B cell (primary cell): Measurements from ENCODE around the gene PRKCA. TPM values are rescaled to one million over a fixed set of nuclear protein-coding genes. Genes with fewer than 3 reads are reported as not detected.

Experiments used
- ATAC-seq: fragments of 200-7000 bp; cut with Tn5 transposase; one replicate; pipeline ENCODE4 v1.10.0; 2021; ENCODE audit warnings: low read depth, mild to moderate bottlenecking, moderate number of reproducible peaks, moderate library complexity
- CTCF ChIA-PET: fragments of 350-600 bp; sonication (Branson Sonifier 250); formaldehyde crosslinking; loops from one replicate; lab custom pipeline; 2021; ENCODE audit warnings: antibody characterized with exemption, inconsistent platforms; lab: Charles Lee
- POLR2A ChIA-PET: fragments of 350-600 bp; sonication (Branson Sonifier 250); formaldehyde crosslinking; loops from one replicate; lab custom pipeline; 2021; ENCODE audit warnings: antibody characterized with exemption; lab: Charles Lee
- DNase-seq: peaks from one replicate; pipeline ENCODE4 v3.0.0; 2013
- H2AFZ ChIP-seq: 2 replicates; pipeline ENCODE4 v1.6.1; 2012; ENCODE audit warnings: mild to moderate bottlenecking, low read depth, low read length; ENCODE audit not compliant: insufficient read depth, poor library complexity, severe bottlenecking
- H3K27ac ChIP-seq, 2 donors: 1 replicate in 1 of 2; 2 replicates in 1 of 2; pipeline ENCODE4 v1.5.1; 2012 to 2013; ENCODE audit warnings: low read length in 2 of 2, mild to moderate bottlenecking in 2 of 2, moderate library complexity in 1 of 2
- H3K27me3 ChIP-seq, 4 experiments: fragments of 200-600 bp in 1 of 4; sonication (generic) in 1 of 4; replicated peaks in 1 of 4; 1 replicate in 2 of 4; 2 replicates in 2 of 4; pipeline versions ENCODE4 v1.6.1 to v1.7.0; 2013 to 2016; ENCODE audit warnings: low read length in 3 of 4, mild to moderate bottlenecking in 2 of 4, mixed read lengths in 1 of 4, moderate library complexity in 1 of 4; ENCODE audit not compliant: insufficient read depth in 4 of 4, control insufficient read depth in 3 of 4; ENCODE audit errors: control extremely low read depth in 1 of 4
- H3K36me3 ChIP-seq, 2 experiments: replicated peaks in 1 of 2; 1 replicate in 1 of 2; 2 replicates in 1 of 2; pipeline versions ENCODE4 v1.6.1 to v1.7.1; 2013; ENCODE audit warnings: low read length in 1 of 2; ENCODE audit not compliant: insufficient read depth in 2 of 2, control insufficient read depth in 1 of 2; ENCODE audit errors: control extremely low read depth in 1 of 2, extremely low read depth in 1 of 2
- H3K4me1 ChIP-seq, 2 donors: fragments of 200-600 bp in 1 of 2; sonication (generic) in 1 of 2; 1 replicate in 1 of 2; 2 replicates in 1 of 2; pipeline versions ENCODE4 v1.5.1 to v1.6.1; 2013 to 2017; ENCODE audit warnings: low read length in 2 of 2; ENCODE audit not compliant: control insufficient read depth in 2 of 2, insufficient read depth in 2 of 2
- H3K4me2 ChIP-seq: replicated peaks from 2 replicates; pipeline ENCODE3; 2012; ENCODE audit warnings: mild to moderate bottlenecking, low read depth, low read length; ENCODE audit not compliant: poor library complexity, severe bottlenecking
- H3K4me3 ChIP-seq, 5 experiments: fragments of 200-600 bp in 1 of 5; sonication (generic) in 1 of 5; 1 replicate in 3 of 5; 2 replicates in 2 of 5; pipeline versions ENCODE4 v1.5.1 to v1.7.0; 2011 to 2016; ENCODE audit warnings: low read length in 4 of 5, mild to moderate bottlenecking in 4 of 5, low read depth in 2 of 5, control low read depth in 1 of 5, moderate library complexity in 1 of 5; ENCODE audit not compliant: insufficient read depth in 1 of 5; ENCODE audit errors: control extremely low read depth in 1 of 5, extremely low read depth in 1 of 5
- H3K79me2 ChIP-seq: fragments of 200-600 bp; sonication (generic); one replicate; pipeline ENCODE4 v1.6.0; 2016; ENCODE audit warnings: low read length; ENCODE audit not compliant: control insufficient read depth, insufficient read depth
- H3K9ac ChIP-seq: fragments of 200-600 bp; sonication (generic); 2 replicates; pipeline ENCODE4 v1.6.1; 2017; ENCODE audit warnings: mild to moderate bottlenecking, low read length, moderate library complexity
- H3K9me3 ChIP-seq, 3 donors: one replicate each; pipeline versions ENCODE4 v1.6.1 to v1.7.1; 2013; ENCODE audit warnings: low read length in 2 of 3; ENCODE audit not compliant: control insufficient read depth in 2 of 3, insufficient read depth in 1 of 3; ENCODE audit errors: control extremely low read depth in 1 of 3
- H4K20me1 ChIP-seq: 2 replicates; pipeline ENCODE4 v1.6.0; 2012; ENCODE audit warnings: mild to moderate bottlenecking, low read length; ENCODE audit not compliant: insufficient read depth, control insufficient read depth, poor library complexity, severe bottlenecking
- H3K27ac Mint-ChIP-seq: one replicate; pipeline ENCODE4 v1.8.0; 2021; ENCODE audit warnings: mixed read lengths
- H3K27me3 Mint-ChIP-seq: one replicate; pipeline ENCODE4 v1.8.0; 2021; ENCODE audit warnings: mixed read lengths
- H3K4me1 Mint-ChIP-seq: one replicate; pipeline ENCODE4 v1.8.0; 2021; ENCODE audit warnings: mixed read lengths
- H3K4me3 Mint-ChIP-seq: one replicate; pipeline ENCODE4 v1.8.0; 2021; ENCODE audit warnings: mixed read lengths
- H3K9me3 Mint-ChIP-seq: one replicate; pipeline ENCODE4 v1.8.0; 2022; ENCODE audit warnings: mixed read lengths; ENCODE audit not compliant: insufficient read depth
- CTCF ChIP-seq: fragments of 200-600 bp; IDR thresholded peaks from one replicate; pipeline ENCODE4 v1.8.0; 2022; ENCODE audit warnings: antibody characterized with exemption, mild to moderate bottlenecking
- EZH2 ChIP-seq: IDR thresholded peaks from 2 replicates; pipeline ENCODE4 v1.6.1; 2012; ENCODE audit warnings: borderline replicate concordance, low read depth, mild to moderate bottlenecking, moderate library complexity, low read length; ENCODE audit not compliant: insufficient read depth, poor library complexity, severe bottlenecking
- WGBS: methylation state at CpG from one replicate; pipeline ENCODE4 v1.1.5; 2013; ENCODE audit warnings: missing lambda C conversion rate; ENCODE audit not compliant: insufficient coverage; 5-methylcytosine and 5-hydroxymethylcytosine counted together
- intact Hi-C: fragments of 100-400 bp; cut with micrococcal nuclease; formaldehyde crosslinking; loops from one replicate; pipeline ENCODE4 v1.10.0; 2022
- polyA plus RNA-seq: library from polyadenylated mRNA; depleted of rRNA; stranded (reverse); fragments of >200 nt; gene quantifications from 2 replicates; pipeline ENCODE4 v1.2.3, GENCODE V29; 2012
- total RNA-seq, 2 donors: library from RNA; stranded (reverse); fragments of 120-200 nt in 1 of 2; gene quantifications; 1 replicate in 1 of 2; 2 replicates in 1 of 2; pipeline versions ENCODE4 v1.2.3 to v1.2.4, GENCODE V29; 2013 to 2022

PRKCA gene
- total and polyA plus RNA-seq, 2 donors (not counting 1 experiment from before 2014, with no cell fraction given) = 0.33 to 7.7 TPM

GRCh38 chr17:66555605-66556004 is 253.2 kb downstream of the PRKCA start:
- POLR2A ChIA-PET = no interaction called here
- no peaks in the 10 kb centered on the region for H3K4me1 Mint-ChIP-seq
- no CpG with 5 or more reads among the region's 2 CpGs for WGBS

GRCh38 chr17:66557200-66557599 is 254.8 kb downstream of the PRKCA start:
- no peaks in the 10 kb centered on the region for H3K4me1 ChIP-seq
- no peak overlapping the region for H2AFZ ChIP-seq
- ChIA-PET POLR2A (no interaction called here), CTCF (interaction anchor here (1.5 kb wide), 1 partner anchor 10 kb away, joined by 6 read pairs; no protein-coding TSS in a partner anchor)
- DNase-seq (no peak), ATAC-seq (no peak)
- no peak for TF ChIP-seq CTCF
- no peak for TF ChIP-seq EZH2
- H3K79me2 ChIP-seq = no peaks in the 10 kb centered on the region
- H3K36me3 ChIP-seq = no peaks in the 10 kb centered on the region
- H3K27me3 ChIP-seq = no peaks in the 10 kb centered on the region
- Mint-ChIP-seq H3K9me3 (no peaks in the 10 kb centered on the region), H3K4me3 (no peak overlapping the region), H3K4me1 (no peaks in the 10 kb centered on the region), H3K27me3 (no peaks in the 10 kb centered on the region), H3K27ac (no peak overlapping the region)
- no peak overlapping the region for H3K4me3 ChIP-seq
- no peak overlapping the region for H3K4me2 ChIP-seq
- no peaks in the 10 kb centered on the region for H4K20me1 ChIP-seq
- no CpG with 5 or more reads among the region's 3 CpGs for WGBS
- no peak overlapping the region for H3K27ac ChIP-seq
- no peak overlapping the region for H3K9ac ChIP-seq
- intact Hi-C loops = no loop called here
- peaks cover 0 to 3% (median 0%) of the 10 kb centered on the region in 3 donors for H3K9me3 ChIP-seq

More at GRCh38 chr17:66555605-66556004, 253.2 kb downstream of the PRKCA start:
- DNase-seq = no peak
- H3K4me2 ChIP-seq = no peak overlapping the region
- no peaks in the 10 kb centered on the region for H3K36me3 ChIP-seq
- H3K9me3 Mint-ChIP-seq = no peaks in the 10 kb centered on the region
- no peaks in the 10 kb centered on the region for H3K27me3 ChIP-seq
- ATAC-seq = no peak
- no peak overlapping the region for H3K9ac ChIP-seq
- H2AFZ ChIP-seq = no peak overlapping the region
- intact Hi-C loops = no loop called here
- CTCF ChIA-PET = interaction anchor here (0.6 to 1.4 kb wide), 2 partner anchors 11 to 17 kb away, joined by 4 to 6 read pairs; no protein-coding TSS in a partner anchor
- TF ChIP-seq CTCF = no peak
- TF ChIP-seq EZH2 = no peak
- H4K20me1 ChIP-seq = no peaks in the 10 kb centered on the region
- peaks cover 0 to 5% (median 0%) of the 10 kb centered on the region in 3 donors for H3K9me3 ChIP-seq
- no peaks in the 10 kb centered on the region for H3K27me3 Mint-ChIP-seq
- H3K4me1 ChIP-seq = no peaks in the 10 kb centered on the region
- no peak overlapping the region for H3K4me3 Mint-ChIP-seq
- no peak overlapping the region for H3K4me3 ChIP-seq
- no peak overlapping the region for H3K27ac ChIP-seq
- H3K27ac Mint-ChIP-seq = no peak overlapping the region
- H3K79me2 ChIP-seq = no peaks in the 10 kb centered on the region
